ENCODE results near the gene PIK3CD.
"Not testable (repeated sequence)": the region's sequence is repeated elsewhere in the genome, so short reads cannot be mapped to it uniquely, and the experiment has no call there.

PIK3CD gene

DNA sequence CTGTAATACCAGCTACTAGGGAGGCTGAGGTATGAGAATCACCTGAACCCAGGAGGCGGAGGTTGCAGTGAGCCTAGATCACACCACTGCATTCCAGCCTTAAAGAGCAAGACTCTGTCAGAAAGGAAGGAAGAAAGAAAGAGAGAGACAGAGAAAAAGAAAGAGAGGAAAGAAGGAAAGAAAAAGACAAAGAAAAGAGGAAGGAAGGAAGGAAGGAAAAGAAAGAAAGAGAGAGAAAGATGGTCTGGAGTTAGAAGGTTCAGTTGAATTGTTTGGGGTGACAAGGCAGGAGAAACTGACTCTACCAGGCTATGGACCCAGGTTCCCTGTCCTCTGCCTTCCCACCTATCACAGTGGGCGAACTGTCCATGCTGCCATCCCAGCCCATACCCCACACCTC is 27.4 kb upstream of the PIK3CD start:
- no peak for DNase-seq (ENCODE audit: low read depth)

DNA sequence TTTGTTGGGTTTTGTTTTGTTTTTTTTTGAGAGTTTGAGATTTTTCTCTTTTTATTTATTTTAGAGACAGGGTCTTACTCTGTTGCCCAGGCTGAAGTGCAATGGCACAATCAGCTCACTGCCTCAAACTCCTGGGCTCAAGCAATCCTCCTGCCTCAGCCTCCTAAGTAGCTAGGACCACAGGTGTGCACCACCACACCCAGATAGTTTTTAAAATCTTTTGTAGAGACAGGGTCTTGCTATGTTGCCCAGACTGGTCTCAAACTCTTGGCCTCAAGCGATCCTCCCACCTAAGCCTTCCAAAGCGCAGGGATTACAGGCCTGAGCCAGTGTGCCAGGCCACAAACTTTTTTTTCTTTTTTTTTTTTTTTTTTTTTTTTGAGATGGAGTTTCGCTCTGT is 26.5 kb upstream of the PIK3CD start:
- DNase-seq (ENCODE audit: low read depth): not testable (repeated sequence)

DNA sequence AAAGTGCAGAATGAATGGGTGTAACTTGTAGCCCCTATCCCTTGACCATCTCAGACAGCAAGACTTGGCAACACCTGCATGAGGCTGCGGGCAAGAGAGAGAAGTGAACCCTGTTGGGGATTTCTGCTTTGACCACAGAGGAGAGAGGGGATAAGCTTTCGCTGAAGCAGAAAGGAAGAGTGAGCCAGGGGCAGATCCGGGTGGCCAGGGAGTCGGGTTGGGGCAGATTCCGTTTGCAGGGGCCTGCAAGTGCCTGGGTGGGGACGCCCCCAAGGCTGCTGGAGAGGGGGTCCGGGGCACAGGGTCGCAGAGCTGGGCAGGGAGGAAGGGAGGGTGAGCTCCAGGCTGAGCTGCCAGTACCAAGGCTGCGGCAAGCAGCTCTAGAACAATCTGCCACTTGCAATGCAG is 25.3 kb upstream of the PIK3CD start:
- no peak for DNase-seq (ENCODE audit: low read depth)

DNA sequence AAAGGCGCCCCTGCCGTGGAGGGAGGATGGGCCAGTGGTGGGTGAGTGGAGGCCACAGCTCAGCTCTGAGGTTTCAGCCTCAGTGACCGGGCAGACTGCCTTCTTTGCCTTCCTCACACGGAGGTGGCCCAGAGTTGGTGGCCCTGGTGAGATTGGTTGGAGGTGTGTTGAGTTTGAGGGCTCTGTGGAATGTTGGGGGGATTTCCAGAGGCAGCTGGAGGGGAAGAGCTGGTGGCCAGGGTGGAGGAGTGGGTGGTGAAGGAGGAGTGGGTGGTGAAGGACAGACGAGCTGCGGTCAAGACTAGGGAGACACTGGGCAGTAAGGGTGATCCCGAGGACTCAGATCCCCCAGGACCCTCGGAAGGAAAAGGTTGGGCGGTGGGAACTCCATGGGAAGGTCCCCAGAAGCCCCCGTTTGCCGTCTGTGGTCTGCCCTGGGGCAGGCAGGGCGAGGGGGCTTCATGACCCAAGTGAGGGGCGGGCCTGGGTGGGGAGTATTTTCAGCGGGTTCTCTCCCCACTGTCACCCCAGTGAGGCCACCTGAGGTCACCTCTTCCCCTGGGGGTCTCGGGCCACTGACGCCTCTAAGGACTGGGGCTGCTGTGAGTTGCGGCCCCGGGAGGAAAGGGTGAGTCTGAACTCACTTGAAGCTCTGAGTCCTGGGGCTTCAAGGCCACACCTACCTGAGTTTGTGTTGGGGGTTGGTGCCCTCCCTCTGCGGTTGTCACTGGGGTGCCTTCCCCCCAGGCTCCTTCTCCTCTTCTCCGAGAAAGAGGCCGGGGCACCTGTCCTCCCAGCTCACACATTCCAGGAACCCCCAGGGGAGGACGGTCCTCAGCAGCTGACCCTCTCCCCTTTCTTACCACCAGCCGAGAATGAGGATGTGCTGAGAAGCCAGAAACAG is 22.7 kb upstream of the PIK3CD start:
- DNase-seq (ENCODE audit: low read depth): peak; percentile 57

DNA sequence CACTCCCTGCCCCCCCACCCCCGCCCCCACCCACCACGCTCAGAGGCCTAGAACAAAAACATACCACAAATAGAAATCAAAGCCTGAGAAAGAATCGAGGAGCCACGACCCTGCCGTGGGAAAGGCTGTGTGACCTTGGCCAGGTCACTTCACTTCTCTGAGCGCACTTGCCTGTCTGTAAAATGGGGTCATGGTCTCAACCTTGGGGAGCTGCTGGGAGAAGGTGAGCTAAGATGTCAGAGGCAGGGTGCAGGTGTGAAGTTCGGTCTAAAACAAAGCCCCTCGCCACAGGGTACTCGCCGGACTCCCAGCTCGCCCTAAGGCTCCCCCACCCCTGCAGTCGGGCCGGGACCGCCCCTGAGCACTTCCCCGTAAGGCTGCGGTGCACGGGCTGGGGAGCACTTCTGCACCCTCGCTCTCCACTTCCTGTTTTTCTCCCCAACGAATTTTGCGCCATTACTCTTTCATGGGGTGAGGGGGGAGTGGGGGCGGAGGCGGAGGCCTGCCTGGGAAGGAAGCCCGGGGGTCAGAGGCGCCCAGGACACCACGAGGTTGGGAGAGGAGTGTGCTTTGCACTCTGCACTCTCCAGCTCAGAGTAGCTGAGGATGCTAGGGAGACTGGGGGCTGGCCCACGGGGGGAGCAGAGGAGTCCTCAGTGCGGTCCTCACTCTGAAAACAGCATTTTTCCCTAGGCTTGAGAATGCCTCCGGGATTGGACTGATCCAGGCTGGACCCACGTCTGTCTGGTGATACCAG is 21.9 kb upstream of the PIK3CD start:
- peak; percentile 56 for DNase-seq (ENCODE audit: low read depth)

DNA sequence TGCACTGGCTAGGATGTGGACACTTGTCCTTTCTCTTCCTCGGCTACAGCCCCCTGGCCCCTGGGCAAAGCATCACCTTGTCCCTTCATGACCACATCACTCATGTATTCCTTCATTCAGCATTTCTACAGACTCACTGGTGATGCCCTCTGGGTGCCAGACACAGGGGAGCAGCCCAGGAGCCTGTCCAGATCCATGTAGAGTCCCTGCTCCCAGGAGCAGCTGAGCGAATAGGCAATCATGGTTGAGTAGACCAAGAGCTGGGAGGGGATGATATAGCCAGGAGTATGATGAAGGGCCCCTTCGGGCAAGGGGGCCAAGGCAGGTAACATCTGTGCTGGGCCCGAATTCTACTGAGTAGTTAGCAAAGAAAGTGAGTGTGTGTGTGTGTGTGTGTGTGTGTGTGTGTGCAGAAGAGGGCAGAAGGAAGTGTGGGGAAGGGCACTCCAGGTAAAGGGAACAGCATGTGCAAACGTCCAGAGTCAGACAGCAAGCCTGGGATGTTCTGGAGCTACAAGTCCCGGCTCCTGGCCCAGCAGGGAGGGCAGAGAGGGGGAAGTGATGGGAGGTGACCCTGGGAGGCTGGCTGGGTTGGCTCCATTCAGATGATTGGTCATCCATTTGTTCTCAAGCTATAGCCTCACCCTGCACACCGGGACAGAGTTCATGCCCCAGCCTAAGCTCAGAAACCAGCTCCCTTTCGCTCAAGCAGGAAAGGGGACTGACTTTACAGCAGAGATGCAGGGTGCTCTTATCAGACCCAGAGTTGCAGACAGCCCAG is 21.0 kb upstream of the PIK3CD start:
- DNase-seq (ENCODE audit: low read depth): peak; percentile 9

DNA sequence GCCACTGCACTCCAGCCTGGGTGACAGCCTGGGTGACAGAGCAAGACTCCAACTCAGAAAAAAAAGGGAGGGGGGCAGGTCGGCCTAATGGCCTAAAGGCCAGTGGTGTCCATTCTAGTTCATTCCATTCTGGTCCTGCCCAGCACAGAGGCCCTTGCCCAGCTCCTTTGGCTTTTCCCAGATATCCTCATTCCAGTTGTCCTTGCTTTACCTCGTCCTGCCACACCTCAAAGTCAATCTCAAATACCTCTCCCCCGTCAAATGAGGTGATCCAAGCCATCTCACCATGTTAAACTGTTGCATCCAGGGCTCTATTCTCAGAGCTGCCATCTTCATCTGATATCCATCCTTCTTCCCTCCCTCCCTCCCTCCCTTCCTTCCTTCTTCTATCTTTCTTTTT is 19.9 kb upstream of the PIK3CD start:
- no peak for DNase-seq (ENCODE audit: low read depth)

DNA sequence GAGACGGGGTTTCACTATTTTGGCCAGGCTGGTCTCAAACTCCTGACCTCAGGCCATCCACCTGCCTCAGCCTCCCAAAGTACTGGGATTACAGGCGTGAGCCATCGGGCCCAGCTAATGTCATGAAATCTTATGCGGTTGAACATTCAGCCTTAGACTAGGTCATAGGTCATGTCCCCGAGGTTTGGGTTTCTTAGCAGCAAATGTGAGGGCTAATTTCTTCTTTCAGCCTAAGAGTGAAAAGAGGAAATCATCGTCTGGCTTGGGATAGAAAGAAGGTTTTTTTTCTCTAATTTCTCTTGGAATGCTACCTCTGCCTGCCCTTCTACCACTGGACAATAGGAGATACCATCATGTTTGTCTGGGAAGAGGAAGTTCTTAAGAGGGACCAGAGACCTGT is 18.0 kb upstream of the PIK3CD start:
- DNase-seq (ENCODE audit: low read depth): no peak

DNA sequence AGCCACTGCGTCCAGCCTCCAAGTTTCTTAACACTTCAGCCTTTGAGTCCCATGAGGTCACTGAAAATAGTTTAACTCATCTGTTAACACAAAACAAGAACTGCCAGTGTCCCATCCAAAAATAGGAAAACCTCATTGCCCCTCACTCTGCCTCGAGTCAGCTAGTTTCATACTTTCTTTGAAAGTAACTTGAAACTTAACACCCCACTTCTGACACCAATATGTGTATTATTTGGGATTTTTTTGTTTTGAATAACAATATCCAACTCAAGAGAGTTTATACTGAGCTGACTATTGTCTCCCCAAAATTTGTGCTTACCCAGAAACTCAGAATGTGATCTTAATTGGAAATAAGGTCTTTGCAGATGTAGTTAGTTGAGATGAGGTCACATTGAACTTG is 16.9 kb upstream of the PIK3CD start:
- DNase-seq (ENCODE audit: low read depth): no peak

DNA sequence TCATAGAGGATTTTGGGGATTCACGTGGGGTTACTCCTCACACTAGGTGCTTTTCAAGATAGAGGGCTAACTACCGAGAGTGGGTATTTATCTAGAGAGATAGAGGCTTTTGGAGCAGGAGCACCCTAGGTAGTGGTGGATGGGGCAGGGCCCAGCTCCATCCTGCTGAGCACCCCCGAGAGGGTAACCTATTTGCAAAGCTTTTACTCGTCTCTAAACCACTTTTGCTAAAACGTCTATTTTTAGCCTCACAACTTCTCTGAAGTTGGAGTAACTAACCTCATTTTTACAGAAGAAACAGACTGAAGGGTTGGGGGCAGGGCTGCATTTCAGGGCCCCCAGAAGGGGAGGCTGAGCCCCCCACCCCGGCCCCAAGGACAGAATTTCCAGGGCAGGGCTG is 12.3 kb upstream of the PIK3CD start:
- DNase-seq (ENCODE audit: low read depth): no peak

DNA sequence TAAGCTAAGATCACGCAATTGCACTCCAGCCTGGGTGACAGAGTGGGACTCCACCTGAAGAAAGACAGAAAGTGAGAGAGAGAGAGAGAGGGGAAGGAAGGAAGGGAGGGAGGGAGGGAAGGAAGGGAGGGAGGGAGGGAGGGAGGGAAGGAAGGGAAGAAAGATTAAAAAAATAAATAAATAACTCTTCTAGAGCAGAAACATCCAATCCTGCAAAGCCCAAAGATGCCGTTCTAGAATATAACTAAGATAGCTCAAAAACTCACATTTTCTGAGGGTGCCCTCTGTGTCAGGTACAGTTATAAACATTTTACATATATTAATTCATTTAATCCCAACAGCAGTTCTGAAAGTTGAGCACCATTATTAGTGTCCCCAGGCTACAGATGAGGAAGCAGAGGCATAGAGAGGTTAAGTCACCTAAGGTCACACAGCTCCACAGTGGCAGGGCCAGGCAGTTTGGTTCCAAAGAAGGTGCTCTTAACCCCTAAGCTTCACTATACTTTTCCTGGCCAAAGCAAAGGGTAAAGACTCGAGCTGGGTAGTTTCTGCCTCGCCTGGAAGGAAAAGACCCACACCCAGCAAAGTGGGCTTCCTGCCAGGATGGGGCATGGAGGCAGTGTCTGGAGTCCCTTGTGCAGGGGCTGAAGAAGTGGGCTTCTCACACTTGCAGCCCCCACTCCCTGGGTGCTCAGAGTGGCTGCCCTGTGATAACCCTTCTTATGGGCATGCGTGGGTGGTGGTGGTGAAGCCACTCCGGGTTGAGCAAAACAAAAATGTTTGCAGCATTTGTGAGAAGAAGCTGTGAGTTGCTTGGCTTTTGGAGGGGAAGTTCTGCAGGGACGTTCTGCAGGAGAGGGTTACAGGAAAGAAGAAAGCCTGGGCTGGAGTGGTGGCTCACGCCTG is 7.9 kb upstream of the PIK3CD start:
- no peak for DNase-seq (ENCODE audit: low read depth)

DNA sequence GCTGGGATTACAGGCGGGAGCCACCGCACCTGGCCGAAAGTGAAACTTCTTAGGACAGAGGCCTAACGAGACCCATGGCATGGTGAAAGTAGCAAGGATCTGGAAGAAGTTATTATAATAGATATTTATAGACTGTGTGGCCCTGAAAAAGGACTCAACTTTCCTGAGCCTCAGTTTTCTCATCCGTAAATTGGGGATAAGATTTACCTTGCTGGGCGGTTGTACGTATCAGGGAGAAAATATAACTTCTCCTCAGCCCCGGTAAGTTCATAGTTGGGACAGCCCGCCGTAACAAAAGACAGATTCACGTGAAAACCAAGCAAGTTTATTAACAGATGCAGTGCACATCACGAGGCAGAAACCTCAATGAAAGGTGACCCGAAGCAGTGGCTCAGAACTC is 5.5 kb upstream of the PIK3CD start:
- no peak for DNase-seq (ENCODE audit: low read depth)

DNA sequence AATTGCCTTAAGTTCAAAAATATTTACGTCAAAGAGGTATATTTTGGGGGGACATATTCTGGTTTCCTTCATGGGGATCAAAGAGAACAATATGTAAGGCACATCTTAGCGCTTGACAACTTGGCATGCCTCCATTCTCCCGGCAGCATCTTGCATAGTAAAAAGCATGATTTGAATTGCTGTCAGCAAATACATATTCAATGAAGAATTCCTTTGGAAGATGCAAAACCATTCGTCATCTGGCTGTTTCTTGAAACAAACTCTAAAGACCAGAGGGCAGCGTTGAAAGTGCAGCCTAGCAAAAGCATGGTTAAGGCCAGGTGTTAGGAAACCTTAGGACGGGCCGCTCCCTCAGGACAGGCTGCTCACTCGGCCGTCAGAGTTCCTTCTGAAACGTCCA is 3.4 kb upstream of the PIK3CD start:
- no peak for DNase-seq (ENCODE audit: low read depth)

DNA sequence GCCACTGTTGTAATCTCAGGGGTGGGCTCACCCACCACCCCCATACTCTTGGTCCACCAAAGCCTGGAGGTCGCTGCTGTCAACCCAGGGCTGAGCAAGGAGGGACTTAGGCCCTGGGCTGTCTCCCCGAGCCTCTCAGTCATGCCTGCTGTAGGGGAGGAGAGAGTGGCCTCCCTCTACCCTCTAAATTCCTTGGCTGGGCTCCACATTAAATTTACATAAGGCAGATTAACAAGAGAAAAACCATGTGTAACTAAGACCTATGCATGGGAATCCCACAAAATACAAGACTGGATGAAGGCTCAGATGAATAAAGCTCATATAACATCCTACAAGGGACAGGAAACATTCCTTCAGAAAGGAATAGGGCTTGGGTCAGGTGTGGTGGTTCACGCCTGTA is 1.8 kb upstream of the PIK3CD start:
- no peak for DNase-seq (ENCODE audit: low read depth)

DNA sequence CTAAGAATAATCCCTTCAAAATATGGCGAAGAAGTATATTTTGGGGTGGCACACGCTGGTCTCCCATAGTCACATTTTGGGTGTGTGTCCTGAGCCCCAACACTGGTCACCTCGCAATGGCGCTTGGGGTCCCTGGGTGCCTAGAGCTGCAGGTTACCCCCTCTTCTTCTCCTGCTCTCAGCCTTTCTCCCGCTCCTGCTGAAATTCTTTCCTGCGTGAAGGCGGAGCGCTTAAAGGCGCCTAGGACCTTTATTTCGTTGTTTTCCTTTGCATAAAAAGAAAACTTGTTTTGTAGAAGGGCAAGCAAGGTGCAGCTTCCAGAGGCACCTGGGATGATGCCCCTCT is 339 bp upstream of the PIK3CD start:
- DNase-seq (ENCODE audit: low read depth): no peak

DNA sequence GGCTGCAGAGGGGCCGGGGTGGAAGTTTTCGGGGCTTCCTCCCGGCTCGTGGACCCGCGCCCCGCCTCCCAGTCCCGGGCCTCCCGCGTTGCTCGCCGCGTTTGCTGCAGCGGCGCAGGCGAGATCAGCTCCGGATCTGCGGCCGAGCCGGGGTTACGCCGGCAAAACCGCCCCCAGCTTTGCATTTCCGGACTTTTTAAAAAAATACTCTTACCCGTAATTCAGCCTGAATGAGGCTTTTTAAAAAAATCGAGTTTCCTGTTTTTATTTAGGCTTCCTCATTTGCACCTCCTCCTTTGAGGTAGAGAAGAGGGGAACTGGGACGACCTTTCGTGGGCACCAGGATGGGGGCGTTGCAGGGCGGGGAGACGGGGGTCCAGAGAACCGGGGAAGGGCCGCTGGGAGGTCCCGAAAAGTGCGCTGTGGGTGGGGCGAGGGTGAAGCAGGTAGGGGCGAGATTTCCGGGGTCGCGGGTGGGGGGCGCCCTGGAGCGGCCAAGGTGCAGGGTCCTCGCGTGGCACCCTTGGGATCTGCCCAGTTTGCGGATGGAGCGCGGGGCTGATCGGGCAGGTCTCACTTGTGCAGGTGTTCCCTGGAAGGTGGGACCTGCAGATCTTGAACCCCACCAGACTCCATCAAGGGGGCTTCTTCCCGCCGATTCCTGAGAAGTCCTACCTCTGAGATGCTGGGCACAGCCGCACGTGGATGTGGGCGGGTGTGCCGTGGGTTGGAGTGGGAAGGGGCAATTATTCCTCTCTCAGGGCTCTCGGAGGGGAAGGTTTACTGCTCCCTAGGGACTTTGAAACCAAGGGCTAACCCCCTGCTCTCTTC is 1.1 kb downstream of the PIK3CD start:
- DNase-seq (ENCODE audit: low read depth): peak; percentile 57

DNA sequence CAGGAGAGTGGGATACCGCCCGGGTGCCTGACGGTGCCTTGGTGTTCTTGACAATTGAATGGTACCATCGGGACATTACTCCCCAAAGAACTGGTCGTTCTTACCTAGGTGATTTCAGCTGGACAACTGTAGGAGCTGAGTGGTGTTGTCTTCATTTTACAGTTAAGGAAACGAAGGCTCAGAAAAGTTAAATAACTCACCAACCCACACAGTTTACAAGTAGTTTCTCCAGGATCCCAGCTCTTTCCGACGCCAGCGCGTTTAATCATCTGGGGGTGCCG is 1.6 kb downstream of the PIK3CD start:
- DNase-seq (ENCODE audit: low read depth): no peak

DNA sequence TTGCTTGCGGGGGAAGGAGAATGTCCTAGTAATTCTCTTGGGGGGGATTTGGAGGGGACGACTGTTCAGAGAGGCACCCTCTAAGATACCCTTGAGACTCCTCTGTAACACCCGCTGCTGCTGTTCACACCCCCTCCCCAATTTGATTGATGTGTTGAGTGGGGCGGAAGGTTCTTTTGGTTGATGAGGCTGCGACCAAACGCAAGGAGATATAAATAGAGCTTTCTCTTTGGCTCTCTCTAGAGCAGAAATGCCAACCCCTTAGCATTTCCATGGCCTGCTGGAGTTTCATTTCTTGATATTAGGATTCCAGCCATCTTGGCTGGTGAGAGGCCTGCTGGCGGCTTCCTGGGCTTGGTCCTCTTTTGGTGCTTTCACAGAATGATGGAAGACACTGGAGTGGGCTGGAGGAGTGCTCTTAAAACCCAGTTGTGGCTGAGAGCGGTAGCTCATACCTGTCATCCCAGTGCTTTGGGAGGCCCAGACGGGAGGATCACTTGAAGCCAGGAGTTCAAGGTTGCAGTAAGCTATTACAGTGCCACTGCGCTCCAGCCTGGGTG is 2.0 kb downstream of the PIK3CD start:
- no peak for DNase-seq (ENCODE audit: low read depth)

DNA sequence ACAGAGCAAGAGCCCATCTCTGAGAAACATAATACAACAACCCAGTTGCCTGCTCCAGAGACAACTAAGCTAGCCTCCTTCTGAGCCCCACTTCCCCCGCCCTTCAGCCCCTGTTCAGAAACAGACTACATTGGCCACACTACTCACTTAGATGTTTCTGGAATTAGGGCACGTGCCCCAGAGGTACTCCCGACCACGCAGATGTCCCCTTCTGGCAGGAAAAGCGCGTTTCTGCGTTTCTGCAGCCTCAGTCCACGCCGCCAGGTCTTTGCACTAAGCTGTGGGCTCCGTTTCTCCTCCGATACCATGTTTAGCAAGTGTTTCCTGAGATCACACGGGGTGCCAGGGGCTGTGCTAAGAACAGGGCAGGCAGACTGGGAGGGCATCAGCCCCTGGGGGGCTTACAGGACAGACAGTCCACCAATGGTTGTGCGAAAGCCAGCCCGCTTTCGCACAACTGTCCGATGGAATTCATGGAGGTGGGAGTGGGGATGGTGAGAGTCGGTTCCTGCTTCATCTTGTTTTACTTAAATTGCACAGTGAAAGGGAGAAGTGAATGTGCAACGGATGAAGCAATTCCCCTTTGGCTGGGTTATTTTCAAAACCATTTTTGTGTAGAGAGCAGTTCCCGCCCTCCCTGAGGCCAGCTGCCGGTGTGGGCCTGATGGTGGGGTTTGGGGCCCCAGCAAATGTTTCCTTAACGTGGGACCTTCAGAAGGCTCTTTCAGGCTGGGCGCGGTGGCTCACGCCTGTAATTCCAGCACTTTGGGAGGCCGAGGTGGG is 2.7 kb downstream of the PIK3CD start:
- DNase-seq (ENCODE audit: low read depth): no peak
